AG10803 (cell line): ENCODE measurements around the gene SFMBT2.
"Not testable (repeated sequence)": the region's sequence is repeated elsewhere in the genome, so short reads cannot be mapped to it uniquely, and the experiment has no call there.

Experiments used
- DNase-seq: peaks from one replicate; pipeline ENCODE4 v3.0.0; 2010; ENCODE audit warnings: low read depth
- H3K4me3 ChIP-seq: 2 replicates; pipeline ENCODE4 v1.5.1; 2011; ENCODE audit warnings: mild to moderate bottlenecking, low read length, control low read depth
- CTCF ChIP-seq: conservative IDR thresholded peaks from 2 replicates; pipeline ENCODE4 v1.5.1; 2011; ENCODE audit warnings: mild to moderate bottlenecking, low read length, control low read depth, inconsistent platforms

Gene SFMBT2

DNA sequence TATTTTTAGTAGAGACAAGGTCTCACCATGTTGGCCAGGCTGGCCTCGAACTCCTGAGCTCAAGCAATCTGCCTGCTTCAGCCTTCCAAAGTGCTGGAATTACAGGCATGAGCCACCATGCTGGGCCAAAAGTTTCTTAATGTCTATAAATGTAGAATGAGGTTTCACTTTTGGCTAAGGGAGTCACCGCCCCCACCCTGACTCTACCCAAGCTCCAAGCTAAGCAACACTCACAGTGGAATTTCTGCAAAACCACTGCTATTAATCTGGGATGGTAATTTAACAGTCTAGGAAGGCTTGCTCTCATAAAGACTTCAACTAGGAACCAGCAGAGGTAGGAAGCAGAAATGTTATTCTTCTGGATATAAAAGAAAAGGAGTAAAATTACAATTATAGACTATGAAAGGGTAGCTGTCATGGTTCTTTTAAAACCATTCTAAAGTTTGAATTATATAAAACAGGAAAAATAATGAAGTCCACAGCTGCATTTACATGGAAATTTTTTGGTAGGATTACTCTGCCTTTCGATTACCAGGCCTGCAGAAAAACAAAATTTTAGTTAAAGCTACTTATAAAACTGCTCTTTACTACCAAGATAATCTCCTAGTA, 211.6 kb downstream of the SFMBT2 start:
- no peak overlapping the region for H3K4me3 ChIP-seq
- peak; percentile 2 for DNase-seq
- no peak for TF ChIP-seq CTCF

- H3K4me3 ChIP-seq: no peak overlapping the region
- TF ChIP-seq CTCF: no peak
- no peak for DNase-seq
Observed at GRCh38 chr10:7196284-7196683, 214.6 kb downstream of the SFMBT2 start.

- no peak for DNase-seq
- no peak for TF ChIP-seq CTCF
- H3K4me3 ChIP-seq: no peak overlapping the region
Observed at GRCh38 chr10:7195118-7195517, 215.7 kb downstream of the SFMBT2 start.

GRCh38 chr10:7194571-7194970, 216.3 kb downstream of the SFMBT2 start:
- H3K4me3 ChIP-seq: no peak overlapping the region
- no peak for DNase-seq
- TF ChIP-seq CTCF: no peak

- no peak for DNase-seq
- no peak overlapping the region for H3K4me3 ChIP-seq
- no peak for TF ChIP-seq CTCF
Observed at GRCh38 chr10:7193369-7193768, 217.5 kb downstream of the SFMBT2 start.

DNA sequence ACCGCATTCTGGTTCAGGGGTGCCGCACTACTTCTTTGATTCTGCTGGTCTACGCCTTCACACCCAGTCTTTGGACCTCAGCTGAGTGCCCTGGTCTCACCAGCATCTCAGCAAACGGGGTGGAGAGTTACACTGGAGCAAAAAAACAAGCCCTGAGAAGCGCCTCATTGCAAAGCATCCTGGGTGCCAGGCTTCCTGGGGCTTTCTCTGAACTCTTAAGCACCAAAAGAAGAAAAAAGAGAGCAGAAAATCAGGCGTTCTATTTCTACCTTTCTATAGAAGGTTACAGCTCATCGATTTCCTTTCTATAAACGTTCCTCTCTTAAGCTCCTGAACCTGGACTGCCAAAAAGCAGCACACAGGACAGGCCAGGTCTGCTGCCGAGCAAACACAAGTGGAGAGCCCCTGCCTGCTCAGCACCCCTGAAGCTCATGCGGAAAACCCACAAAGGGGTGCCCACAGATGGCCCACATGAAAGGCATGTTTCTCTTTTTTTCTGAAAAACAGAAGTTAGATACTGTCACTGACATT, 217.9 kb downstream of the SFMBT2 start:
- no peak for TF ChIP-seq CTCF
- no peak overlapping the region for H3K4me3 ChIP-seq
- DNase-seq: no peak

DNA sequence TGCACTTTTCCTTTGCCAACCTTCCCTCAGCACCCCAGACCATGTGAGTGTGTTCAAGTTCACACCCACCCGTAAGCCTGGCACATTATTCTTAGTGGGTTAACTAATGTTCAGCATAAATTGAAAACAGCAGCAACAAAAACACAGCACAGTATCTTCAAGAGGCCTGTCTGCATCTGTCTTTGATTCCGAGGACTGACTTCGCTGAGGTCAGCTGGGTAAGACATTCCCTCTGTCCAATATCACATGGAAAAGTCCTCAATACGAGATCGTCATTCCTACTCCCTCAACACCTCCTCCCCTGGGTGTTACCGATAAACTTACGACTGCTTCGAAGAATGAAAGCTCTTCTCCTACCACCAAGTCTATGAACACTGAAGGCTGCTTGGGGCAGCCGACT, 218.8 kb downstream of the SFMBT2 start:
- TF ChIP-seq CTCF: no peak
- no peak overlapping the region for H3K4me3 ChIP-seq
- no peak for DNase-seq

DNA sequence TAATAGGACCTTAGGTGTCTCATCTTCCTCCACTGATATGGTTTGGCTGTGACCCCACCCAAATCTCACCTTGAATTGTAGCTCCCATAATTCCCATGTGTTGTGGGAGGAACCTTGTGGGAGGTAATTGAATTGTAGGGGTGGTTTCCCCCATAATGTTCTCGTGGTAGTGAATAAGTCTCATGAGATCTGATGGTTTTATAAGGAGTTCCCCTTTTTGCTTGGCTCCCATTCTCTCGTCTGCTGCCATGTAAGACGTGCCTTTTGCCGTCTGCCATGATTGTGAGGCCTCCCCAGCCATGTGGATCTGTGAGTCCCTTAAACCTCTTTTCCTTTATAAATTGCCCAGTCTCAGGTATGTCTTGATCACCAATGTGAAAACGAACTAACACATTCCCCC, 220.1 kb downstream of the SFMBT2 start:
- not testable (repeated sequence) for H3K4me3 ChIP-seq, DNase-seq
